Vagina (tissue), 2 donors: ENCODE data around the gene ARL8B.

Experiments
- CTCF ChIP-seq, 3 experiments: fragments of 450-650 bp in 2 of 3; fragments of 200-600 bp in 1 of 3; sonication (generic) in 1 of 3; IDR thresholded peaks; one replicate each; pipeline ENCODE4 v1.5.1; 2017 to 2019; ENCODE audit warnings: antibody characterized with exemption in 3 of 3, mild to moderate bottlenecking in 2 of 3, moderate library complexity in 2 of 3
- POLR2A ChIP-seq, 2 donors: fragments of 450-650 bp; IDR thresholded peaks; one replicate each; pipeline ENCODE4 v1.6.1; 2017; ENCODE audit warnings: antibody characterized with exemption in 2 of 2, mild to moderate bottlenecking in 2 of 2, moderate library complexity in 2 of 2
- POLR2AphosphoS5 ChIP-seq, 2 donors: sonication (generic); formaldehyde crosslinking; IDR thresholded peaks; one replicate each; pipeline ENCODE4 v1.9.0; 2017; ENCODE audit warnings: antibody characterized with exemption in 2 of 2, mild to moderate bottlenecking in 2 of 2, low read depth in 1 of 2; ENCODE audit not compliant: insufficient read depth in 1 of 2

- no peak for TF ChIP-seq POLR2A (IDR thresholded peaks at IDR 0.05)
- no peak for TF ChIP-seq CTCF (IDR thresholded peaks at IDR 0.05)
- no peak for TF ChIP-seq POLR2AphosphoS5 (IDR thresholded peaks at IDR 0.05; ENCODE audit: insufficient read depth in 1 of 2, low read depth in 1 of 2)
Measured at GRCh38 chr3:5221701-5222100, 99.6 kb downstream of the ARL8B start.
